Tibial nerve (tissue), 3 donors: ENCODE data around the gene ARFGEF3.

ENCODE experiments used
- POLR2A ChIP-seq, 2 donors: fragments of 450-650 bp; IDR thresholded peaks; one replicate each; pipeline ENCODE4 v1.6.1; 2017; ENCODE audit warnings: antibody characterized with exemption in 2 of 2, mild to moderate bottlenecking in 2 of 2, moderate library complexity in 2 of 2
- TF ChIP-seq, protein P1 (sequence below), 5 experiments: fragments of 200-600 bp in 3 of 5; fragments of 450-650 bp in 2 of 5; sonication (generic) in 3 of 5; IDR thresholded peaks; one replicate each; pipeline ENCODE4 v1.5.1; 2016 to 2019; ENCODE audit warnings: antibody characterized with exemption in 5 of 5, mild to moderate bottlenecking in 3 of 5, moderate library complexity in 2 of 5

DNA sequence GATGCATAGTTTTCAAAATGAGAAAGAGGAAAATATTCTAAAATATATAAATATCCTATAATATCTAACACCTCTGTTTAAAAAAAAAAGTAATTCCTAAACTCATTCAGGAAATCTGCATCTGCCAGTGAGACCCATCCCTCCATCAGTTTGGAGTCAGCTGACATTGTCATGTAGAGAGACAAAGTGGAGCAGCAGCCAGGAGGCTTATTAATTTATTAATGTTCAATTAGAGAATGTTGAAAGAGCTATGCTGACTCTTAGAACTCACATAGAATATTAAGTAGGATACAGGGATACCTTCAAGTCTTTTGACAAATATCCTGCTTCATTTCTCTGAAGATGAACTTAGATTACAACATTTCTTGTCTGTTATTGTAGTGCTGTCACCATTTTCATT lies 41.8 kb upstream of the ARFGEF3 start:
- TF ChIP-seq POLR2A (IDR thresholded peaks at IDR 0.05): no peak
- TF ChIP-seq, protein P1, sequence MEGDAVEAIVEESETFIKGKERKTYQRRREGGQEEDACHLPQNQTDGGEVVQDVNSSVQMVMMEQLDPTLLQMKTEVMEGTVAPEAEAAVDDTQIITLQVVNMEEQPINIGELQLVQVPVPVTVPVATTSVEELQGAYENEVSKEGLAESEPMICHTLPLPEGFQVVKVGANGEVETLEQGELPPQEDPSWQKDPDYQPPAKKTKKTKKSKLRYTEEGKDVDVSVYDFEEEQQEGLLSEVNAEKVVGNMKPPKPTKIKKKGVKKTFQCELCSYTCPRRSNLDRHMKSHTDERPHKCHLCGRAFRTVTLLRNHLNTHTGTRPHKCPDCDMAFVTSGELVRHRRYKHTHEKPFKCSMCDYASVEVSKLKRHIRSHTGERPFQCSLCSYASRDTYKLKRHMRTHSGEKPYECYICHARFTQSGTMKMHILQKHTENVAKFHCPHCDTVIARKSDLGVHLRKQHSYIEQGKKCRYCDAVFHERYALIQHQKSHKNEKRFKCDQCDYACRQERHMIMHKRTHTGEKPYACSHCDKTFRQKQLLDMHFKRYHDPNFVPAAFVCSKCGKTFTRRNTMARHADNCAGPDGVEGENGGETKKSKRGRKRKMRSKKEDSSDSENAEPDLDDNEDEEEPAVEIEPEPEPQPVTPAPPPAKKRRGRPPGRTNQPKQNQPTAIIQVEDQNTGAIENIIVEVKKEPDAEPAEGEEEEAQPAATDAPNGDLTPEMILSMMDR (IDR thresholded peaks at IDR 0.05): no peak
